ENCODE measurements around the gene DTX3. TPM values are rescaled to one million over a fixed set of nuclear protein-coding genes. Genes with fewer than 3 reads are reported as not detected.

DTX3 gene
- total and polyA plus RNA-seq, 2 of the 13 experiments (the other 11 are each of a cell fraction or from before 2014, with no cell fraction given) = 9.0 to 27.2 TPM

- TF ChIP-seq ZNF589 (CRISPR knock-in tag; conservative IDR thresholded peaks at IDR 0.05) (no peak), ZNF563 (CRISPR knock-in tag; IDR thresholded peaks at IDR 0.05) (peak; percentile 37; the same call in 1 of the 2 replicates), GATAD1 (CRISPR knock-in tag; IDR thresholded peaks at IDR 0.05) (peak; percentile 20; the same call in 1 of the 2 replicates), RARA (CRISPR knock-in tag; IDR thresholded peaks at IDR 0.05) (peak; percentile 9; the same call in 1 of the 2 replicates), ZSCAN20 (CRISPR knock-in tag; IDR thresholded peaks at IDR 0.05; ENCODE audit: borderline replicate concordance) (no peak), FOXC1 (CRISPR knock-in tag; IDR thresholded peaks at IDR 0.05; ENCODE audit: borderline replicate concordance) (0 out of 2 replicates have a peak, but pooled peaks have one; percentile 18), ZNF552 (CRISPR knock-in tag; IDR thresholded peaks at IDR 0.05; ENCODE audit: borderline replicate concordance) (no peak), KIAA2018 (CRISPR knock-in tag; IDR thresholded peaks at IDR 0.05; ENCODE audit: borderline replicate concordance) (no peak), FOXA3 (CRISPR knock-in tag; IDR thresholded peaks at IDR 0.05) (no peak), ZIK1 (CRISPR knock-in tag; IDR thresholded peaks at IDR 0.05; ENCODE audit: borderline replicate concordance, low read depth) (no peak), ZNF740 (CRISPR knock-in tag; IDR thresholded peaks at IDR 0.05) (0 out of 2 replicates have a peak, but pooled peaks have one; percentile 32), KDM5B (CRISPR knock-in tag; IDR thresholded peaks at IDR 0.05; ENCODE audit: borderline replicate concordance) (peak; percentile 87), ZNF180 (CRISPR knock-in tag; IDR thresholded peaks at IDR 0.05; ENCODE audit: borderline replicate concordance, low read depth) (no peak), ZNF30 (CRISPR knock-in tag; IDR thresholded peaks at IDR 0.05) (no peak), SMAD3 (CRISPR knock-in tag; IDR thresholded peaks at IDR 0.05) (no peak), AKNA (CRISPR knock-in tag; IDR thresholded peaks at IDR 0.05; ENCODE audit: borderline replicate concordance) (no peak)
These were observed 6.6 kb downstream of the DTX3 start, which contains the start of gene ARHGEF25 (continued) for GRCh38 chr12:57611108-57611826.

Measured in HepG2 (cell line).